Left colon (tissue), 2 donors: Measurements from ENCODE around the gene MDFI. TPM values are rescaled to one million over a fixed set of nuclear protein-coding genes. Genes with fewer than 3 reads are reported as not detected.

Source experiments
- microRNA-seq, 2 donors: library from miRNA; unstranded; fragments of <30 nt; microRNA quantifications; one replicate each; pipeline versions ENCODE4 v1.1.0 to v1.2.0, GENCODE V29; 2020
- total RNA-seq, 2 donors: library from RNA; stranded (reverse); fragmentation: NEBNext Ultra II Directional; extraction: Animal tissue kit (Norgen Biotek cat#: 25700); gene quantifications; one replicate each; pipeline ENCODE4 v1.2.1, GENCODE V29; 2021
- donor health status: DM: no; HTN: no; CAD: no.
- donor health status: DM: yes; HTN: yes; CAD: no.

The MDFI gene
- total RNA-seq, 2 donors from 2014 or later, result 1.1 to 1.6 TPM

Small RNA genes lying within 50 kb of the gene (microRNA-seq; reads per million reads assigned to microRNA genes)
- 0 reads per million in 2 donors for gene MIR4641

Other genes with a start within 250 kb of the MDFI start
- gene FOXP4, start 92.1 kb upstream of the MDFI start, total RNA-seq, result 10 to 100 TPM; 38.6 to 39.4 TPM
- gene TFEB, start 97.1 kb downstream of the MDFI start, total RNA-seq, result 10 to 100 TPM; 24.3 to 29.7 TPM
- not detected for gene PGC, start 108.9 kb downstream of the MDFI start, total RNA-seq
- 1 to 10 TPM; 3.3 to 4.4 TPM for gene FRS3, start 141.4 kb downstream of the MDFI start, total RNA-seq
- 1 to 10 TPM; 4.7 to 6.7 TPM for gene PRICKLE4, start 142.3 kb downstream of the MDFI start, total RNA-seq
- 10 to 100 TPM; 97.1 to 98.4 TPM for gene TOMM6, start 149.2 kb downstream of the MDFI start, total RNA-seq